DMS53 treated with DMSO at 0.1 percent for 48 hours (cell line): Measurements from ENCODE around the gene VPS13D.

ENCODE experiments used
- DNase-seq: peaks from one replicate; lab custom pipeline; 2025; ENCODE audit not compliant: unreplicated experiment; lab: John Stamatoyannopoulos, UW

The VPS13D gene

GRCh38 chr1:12485231-12486058, 255.6 kb downstream of the VPS13D start:
- DNase-seq, result no peak

- DNase-seq, result no peak
Measured at GRCh38 chr1:12486059-12486341, 256.2 kb downstream of the VPS13D start.

GRCh38 chr1:12486401-12487005, 256.7 kb downstream of the VPS13D start:
- no peak for DNase-seq

GRCh38 chr1:12487520-12487919, 257.7 kb downstream of the VPS13D start:
- no peak for DNase-seq

- no peak for DNase-seq
Measured at GRCh38 chr1:12488666-12489354, 259.0 kb downstream of the VPS13D start.

- DNase-seq, result no peak
Measured at GRCh38 chr1:12490532-12491142, 260.8 kb downstream of the VPS13D start.

- DNase-seq, result no peak
Measured at GRCh38 chr1:12491656-12492055, 261.8 kb downstream of the VPS13D start.

- DNase-seq, result no peak
Measured at GRCh38 chr1:12495725-12496124, 265.9 kb downstream of the VPS13D start.

- DNase-seq, result no peak
Measured at GRCh38 chr1:12496154-12496961, 266.5 kb downstream of the VPS13D start.

- no peak for DNase-seq
Measured at GRCh38 chr1:12499539-12500240, 269.9 kb downstream of the VPS13D start.

GRCh38 chr1:12501661-12502060, 271.8 kb downstream of the VPS13D start:
- no peak for DNase-seq

- no peak for DNase-seq
Measured at GRCh38 chr1:12502336-12503109, 272.7 kb downstream of the VPS13D start.

GRCh38 chr1:12503709-12504108, 273.9 kb downstream of the VPS13D start:
- DNase-seq, result no peak

- no peak for DNase-seq
Measured at GRCh38 chr1:12504601-12505000, 274.8 kb downstream of the VPS13D start.

GRCh38 chr1:12505231-12505630, 275.4 kb downstream of the VPS13D start:
- no peak for DNase-seq

- DNase-seq, result no peak
Measured at GRCh38 chr1:12505639-12506280, 275.9 kb downstream of the VPS13D start.

GRCh38 chr1:12506281-12507280, 276.8 kb downstream of the VPS13D start:
- no peak for DNase-seq

- DNase-seq, result no peak
Measured at GRCh38 chr1:12507631-12508030, 277.8 kb downstream of the VPS13D start.
